GM21737 (cell line): ENCODE results near the gene NHS.

Experiments
- ATAC-seq: cut with Tn5 transposase; IDR thresholded peaks from one replicate; pipeline ENCODE4 v1.9.1; 2021; ENCODE audit warnings: mild to moderate bottlenecking, moderate library complexity; ENCODE audit not compliant: unreplicated experiment

Gene NHS

DNA sequence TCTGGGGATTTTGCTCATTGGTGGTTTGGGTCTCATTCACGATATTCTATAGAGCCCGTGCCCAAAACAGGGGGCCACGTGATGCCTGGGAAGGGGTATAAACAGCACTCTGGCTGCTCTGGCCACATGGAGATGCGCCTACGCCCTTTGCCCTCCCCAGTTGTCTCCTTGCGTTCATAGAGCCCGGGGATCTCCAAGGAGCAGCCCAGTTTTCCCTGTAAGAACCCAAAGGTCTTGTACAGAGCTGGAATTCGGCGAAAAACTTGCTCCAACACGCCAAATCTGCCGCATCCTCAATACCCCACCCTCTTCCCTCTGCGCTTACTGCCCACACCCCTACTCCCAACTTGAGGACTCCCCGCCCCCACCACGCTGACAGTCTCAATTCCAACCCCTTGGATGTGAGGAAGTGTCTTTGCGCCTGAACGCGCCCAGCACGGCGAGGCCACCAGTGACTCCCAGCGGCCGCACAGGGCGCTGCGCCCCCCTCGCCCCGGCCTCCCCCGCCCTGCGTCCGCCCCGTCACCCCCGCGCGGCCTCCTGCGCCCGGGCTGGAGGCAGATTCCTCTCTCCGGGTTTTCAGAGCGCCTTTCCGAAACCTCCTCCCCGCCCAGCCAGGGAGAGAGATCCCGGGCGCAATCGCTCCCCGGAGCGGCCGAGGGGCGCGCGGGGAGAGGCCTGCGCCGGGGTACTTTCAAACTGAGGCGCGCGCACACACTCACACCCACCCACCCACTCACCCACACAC lies at the start of gene NHS:
TSS of gene NHS (plus strand) at position 582 of the 748 bp plus-strand sequence. CDS start 558 bp downstream, outside the sequence.
- no peak for ATAC-seq

DNA sequence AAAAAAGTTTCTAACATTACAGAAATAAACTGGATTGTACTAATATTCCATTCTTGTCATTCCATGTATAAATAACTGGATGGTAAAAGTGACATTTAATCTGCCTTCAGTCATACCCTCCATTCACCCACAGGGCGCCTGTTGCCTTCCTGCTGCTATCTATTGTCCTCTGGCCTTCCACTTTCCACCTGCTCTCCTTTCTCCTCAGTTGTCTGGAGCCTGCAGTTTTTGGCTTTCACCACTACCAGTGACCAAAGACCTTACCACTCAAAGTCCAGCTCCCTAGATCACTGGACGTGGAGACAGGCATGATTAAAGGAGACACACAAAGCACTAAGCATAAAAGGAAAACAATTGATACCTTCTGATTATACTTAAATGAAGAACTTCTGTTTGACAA lies 46.2 kb upstream of the NHS start:
- no peak for ATAC-seq

GRCh38 chrX:17336377-17336776 lies 38.6 kb upstream of the NHS start:
- no peak for ATAC-seq

DNA sequence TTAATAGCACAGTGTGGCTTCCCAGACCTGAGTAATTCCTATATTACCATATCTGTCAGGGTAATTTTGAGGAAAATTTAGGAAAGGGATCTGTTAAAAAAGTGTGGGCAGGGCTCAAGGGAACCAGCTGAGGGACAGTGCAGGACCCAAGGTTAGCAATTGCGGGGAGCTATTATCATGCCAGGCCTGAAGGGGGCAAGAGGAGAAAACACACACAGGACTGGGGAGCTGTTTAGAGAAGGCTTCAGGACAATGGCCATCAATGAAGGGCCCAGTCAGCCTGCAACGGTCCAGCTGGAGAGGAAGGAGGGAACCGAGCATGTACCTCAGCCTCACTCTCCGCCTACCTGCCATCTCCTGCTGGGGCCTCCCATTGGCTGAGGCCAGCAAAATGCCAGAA lies 19.0 kb upstream of the NHS start:
- no peak for ATAC-seq

DNA sequence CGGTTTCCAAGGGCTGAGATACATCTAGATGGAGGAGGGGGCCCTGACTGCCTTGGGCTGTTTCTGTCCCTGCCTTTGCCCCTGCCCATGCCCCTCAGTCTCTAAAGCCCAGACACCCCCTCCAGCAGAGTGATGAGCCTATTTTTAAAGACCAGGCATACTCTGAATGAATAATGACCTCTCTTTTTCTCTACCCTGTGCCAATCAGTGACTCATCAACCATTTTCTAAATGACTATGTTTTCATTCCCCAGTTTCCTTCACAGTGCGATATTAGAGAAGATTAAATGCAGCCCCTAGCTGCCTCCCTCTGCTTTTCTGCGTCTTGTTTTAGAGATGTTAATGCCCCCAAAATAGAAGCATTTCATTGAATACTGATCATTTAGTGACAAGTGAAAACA lies 15.5 kb upstream of the NHS start:
- ATAC-seq: no peak

- ATAC-seq: no peak
These were observed 13.4 kb upstream of the NHS start for GRCh38 chrX:17361620-17362019.

GRCh38 chrX:17368002-17368401 lies 7.0 kb upstream of the NHS start:
- ATAC-seq: no peak

DNA sequence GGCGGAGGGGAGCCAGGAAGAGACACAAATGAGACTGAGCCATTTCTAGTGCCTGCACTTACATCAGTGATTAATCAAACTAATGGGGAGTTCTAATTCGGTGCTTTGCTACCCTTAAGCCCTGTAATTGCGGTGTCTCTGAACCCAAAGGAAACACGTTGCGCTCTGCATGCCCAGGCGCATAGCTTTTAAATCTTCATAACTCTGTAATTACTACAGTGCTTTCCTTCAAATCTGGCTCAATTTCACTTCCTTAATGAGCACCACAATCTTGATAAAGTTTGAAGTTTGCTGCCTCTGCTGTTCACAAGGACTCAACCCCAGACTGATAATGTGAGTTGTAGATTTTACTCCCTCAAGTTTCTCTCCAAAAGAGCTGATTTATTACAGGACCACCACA lies 5.7 kb upstream of the NHS start:
- no peak for ATAC-seq

GRCh38 chrX:17370191-17370590 lies 4.8 kb upstream of the NHS start:
- no peak for ATAC-seq

GRCh38 chrX:17372052-17372451 lies 2.9 kb upstream of the NHS start:
- no peak for ATAC-seq

DNA sequence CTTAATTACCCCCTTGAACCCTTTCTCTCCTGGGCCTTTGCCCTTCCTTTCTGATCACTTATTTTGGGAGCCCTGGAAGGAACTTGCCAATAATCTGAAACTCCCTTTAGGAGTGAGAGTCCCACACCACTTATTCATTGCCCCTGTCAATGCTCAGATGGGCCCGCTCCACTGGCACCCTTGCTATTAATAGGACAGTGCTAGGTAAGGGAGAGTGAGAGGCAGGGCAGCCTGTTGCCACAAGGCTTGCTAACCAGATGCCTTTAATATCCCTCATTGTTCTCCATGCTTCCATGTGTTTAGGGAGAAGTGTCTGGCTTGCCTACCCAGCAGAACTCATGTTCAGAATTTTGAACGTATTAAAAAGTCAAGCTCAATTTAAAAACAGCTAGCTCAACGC lies 1.7 kb upstream of the NHS start:
- no peak for ATAC-seq

GRCh38 chrX:17375367-17375636 lies 302 bp downstream of the NHS start:
- no peak for ATAC-seq

DNA sequence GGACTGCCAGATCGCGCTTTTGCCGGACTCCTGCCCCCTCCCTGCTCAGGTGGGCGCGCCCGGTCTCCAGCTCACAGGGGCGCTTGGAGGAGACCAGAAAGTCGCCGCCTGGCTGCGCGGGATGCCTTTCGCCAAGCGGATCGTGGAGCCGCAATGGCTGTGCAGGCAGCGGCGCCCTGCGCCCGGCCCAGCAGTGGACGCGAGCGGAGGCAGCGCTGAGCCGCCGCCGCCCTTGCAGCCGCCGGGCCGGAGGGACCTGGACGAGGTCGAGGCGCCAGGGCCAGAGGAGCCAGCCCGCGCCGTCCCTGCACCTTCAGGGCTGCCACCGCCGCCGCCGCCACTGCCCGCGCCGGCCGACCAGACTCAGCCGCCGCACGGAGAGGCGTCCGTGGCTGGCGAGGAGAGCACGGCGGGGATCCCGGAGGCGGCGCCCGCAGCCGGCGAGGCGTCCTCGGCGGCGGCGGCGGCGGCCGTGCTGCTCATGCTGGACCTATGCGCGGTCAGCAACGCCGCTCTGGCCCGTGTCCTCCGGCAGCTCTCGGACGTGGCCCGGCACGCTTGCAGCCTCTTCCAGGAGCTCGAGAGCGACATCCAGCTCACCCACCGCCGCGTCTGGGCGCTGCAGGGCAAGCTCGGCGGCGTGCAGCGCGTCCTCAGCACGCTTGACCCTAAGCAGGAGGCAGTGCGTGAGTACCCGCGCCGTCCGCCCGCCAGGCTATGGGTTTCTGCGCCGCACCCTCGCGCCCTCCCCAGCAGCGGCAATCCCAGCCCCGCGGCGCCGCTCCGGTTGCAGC lies 834 bp downstream of the NHS start:
- ATAC-seq: no peak

- ATAC-seq: no peak
These were observed 1.6 kb downstream of the NHS start for GRCh38 chrX:17376431-17377077.

DNA sequence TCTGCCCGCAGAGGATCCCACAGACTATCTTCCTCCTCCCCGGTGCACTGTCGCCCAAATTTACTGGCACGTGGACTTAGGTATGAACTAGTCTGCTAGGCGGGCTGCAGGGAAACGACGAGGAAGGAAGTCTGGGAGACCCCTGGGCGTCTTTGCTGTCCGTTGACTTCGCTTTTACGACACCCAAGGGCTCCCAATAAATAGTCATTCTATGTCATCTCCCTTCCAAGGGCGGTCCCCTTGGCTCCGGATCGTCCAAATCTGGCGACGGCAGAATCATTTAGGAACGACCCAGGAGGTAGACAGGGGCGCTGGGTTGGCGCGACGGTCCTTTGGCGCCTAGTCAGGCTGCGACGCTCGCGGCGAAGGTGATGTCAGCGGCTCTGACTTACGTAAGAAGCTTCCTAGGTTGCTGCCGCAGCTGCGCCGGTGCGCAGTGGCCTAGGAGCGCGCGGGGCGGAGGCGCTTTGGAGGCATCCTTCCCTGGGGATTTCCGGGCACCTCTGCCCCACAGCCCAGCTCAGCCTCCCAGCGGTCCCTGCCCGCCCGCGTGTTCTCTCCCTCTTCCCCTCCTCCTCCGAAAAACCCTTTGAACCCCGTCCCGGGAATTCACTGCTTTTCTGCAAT lies 2.2 kb downstream of the NHS start:
- no peak for ATAC-seq

- no peak for ATAC-seq
These were observed 2.8 kb downstream of the NHS start for GRCh38 chrX:17377795-17378194.

- no peak for ATAC-seq
These were observed 5.2 kb downstream of the NHS start for GRCh38 chrX:17380221-17380620.

GRCh38 chrX:17390419-17390850 lies 15.4 kb downstream of the NHS start:
- no peak for ATAC-seq

DNA sequence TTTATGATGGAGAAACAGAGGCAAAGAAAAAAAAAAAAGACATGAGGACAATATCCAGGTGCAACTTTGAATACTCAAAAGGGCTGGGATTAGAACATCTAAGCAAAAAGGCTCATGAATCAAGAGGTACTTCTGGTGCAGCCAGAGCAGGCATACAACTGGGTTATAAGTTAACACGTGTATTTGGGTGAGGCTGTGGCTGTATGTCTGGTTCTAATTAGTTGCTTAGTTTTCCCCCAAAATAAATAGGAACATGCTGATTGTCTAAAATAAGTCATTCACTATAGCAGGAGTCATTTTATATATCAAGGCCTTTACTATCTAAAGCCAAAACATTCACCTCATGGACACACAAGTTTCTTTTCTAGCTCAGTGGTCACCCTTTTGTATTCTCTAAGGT lies 20.2 kb downstream of the NHS start:
- no peak for ATAC-seq

DNA sequence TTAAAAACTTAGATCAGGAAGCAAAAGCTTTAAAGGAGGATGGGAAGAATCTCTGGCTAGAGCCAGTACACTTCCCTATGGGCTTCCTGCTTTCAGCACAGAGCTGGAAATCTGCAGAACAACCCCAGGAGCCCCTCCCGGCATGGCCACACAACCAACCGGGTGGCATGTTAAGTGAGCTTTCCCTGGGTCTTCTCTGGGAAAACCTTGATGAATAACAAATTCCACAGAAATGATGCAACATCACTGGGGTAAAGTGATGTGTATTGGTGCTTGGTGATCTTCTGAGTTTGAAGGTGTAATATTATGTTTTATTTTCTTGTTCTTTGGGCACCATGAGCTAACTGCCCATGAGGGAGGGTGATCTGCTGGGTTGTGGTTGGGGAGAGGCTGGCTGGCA lies 22.1 kb downstream of the NHS start:
- ATAC-seq: no peak

DNA sequence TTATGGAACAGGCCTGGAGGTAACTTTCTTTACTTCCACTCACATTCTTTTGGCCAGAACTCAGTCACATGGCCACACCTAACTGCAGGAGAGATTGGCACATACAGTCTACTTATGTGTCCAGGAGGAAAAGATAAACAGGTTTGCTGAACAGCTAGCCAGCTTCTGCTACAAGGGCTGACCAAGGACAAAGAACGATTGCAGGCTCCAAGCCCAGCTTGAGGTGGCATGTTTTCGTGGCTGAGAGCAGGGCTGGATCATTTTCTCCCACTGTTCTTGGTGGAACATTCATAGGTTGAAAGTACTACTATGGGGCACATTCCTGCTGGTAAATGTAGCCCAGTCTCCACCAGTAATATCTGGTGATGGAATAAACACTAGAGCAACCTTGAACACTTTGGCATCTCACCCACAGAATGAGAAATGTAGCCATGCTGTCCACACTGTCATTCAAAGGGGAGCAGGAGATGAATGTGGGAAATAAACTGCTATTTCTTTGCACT lies 28.2 kb downstream of the NHS start:
- no peak for ATAC-seq
